ENCODE measurements around the gene ATP8A2. TPM values are rescaled to one million over a fixed set of nuclear protein-coding genes. Genes with fewer than 3 reads are reported as not detected.

Gene ATP8A2
- total and polyA plus RNA-seq, 2 of the 8 experiments (the other 6 are each of a cell fraction or from before 2014, with no cell fraction given): 2.4 to 8.3 TPM

DNA sequence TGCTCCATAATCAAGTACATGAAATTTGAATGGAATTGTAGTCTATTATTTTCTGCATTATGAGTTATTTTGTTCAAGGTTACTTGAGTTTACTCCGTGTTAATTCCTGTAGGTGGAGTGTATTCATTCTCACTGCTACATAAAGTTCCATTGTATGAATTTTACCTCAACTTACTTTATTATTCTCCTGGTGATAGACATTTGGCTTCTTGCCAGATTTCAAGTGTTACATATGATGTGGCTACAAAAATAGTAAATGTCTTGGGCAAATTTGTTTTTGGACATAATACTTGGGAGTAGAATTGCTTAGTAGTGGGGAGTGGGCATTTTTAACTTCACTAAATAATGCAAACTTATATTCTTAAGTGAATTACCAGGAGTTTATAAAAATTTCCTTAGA, 351.1 kb downstream of the ATP8A2 start:
- no peak overlapping the region for H2BK15ac ChIP-seq (ENCODE audit: low read length)
- H3K36me3 ChIP-seq (ENCODE audit: control insufficient read depth in 2 of 4, insufficient read depth in 4 of 4, low read length in 3 of 4): no peaks in the 10 kb centered on the region
- H3K4me2 ChIP-seq (ENCODE audit: insufficient read depth in 1 of 2, low read depth in 2 of 2, low read length in 2 of 2): no peak overlapping the region
- H4K5ac ChIP-seq (ENCODE audit: insufficient read length, low read depth, low read length): no peak overlapping the region
- H3K4me3 ChIP-seq (ENCODE audit: extremely low read depth in 1 of 4, insufficient read depth in 2 of 4, low read depth in 3 of 4, low read length in 4 of 4): no peak overlapping the region
- no peaks in the 10 kb centered on the region; the same call in 1 of the 2 replicates for H3K23me2 ChIP-seq (ENCODE audit: low read depth, low read length)
- H2BK120ac ChIP-seq (replicated peaks; ENCODE audit: low read depth, low read length): no peak overlapping the region
- 91% methylated on average over 1 of the region's 1 CpG; no CpG with 5 or more reads in 1 of the 2 experiments for WGBS, 2 experiments (ENCODE audit: extremely low coverage in 1 of 2, insufficient coverage in 1 of 2, insufficient read length in 1 of 2, insufficient replicate concordance in 2 of 2, low coverage in 1 of 2, low lambda C conversion rate in 2 of 2, missing lambda C conversion rate in 1 of 2)
- H4K20me1 ChIP-seq (replicated peaks in 1 of 2; ENCODE audit: control insufficient read depth in 1 of 2, insufficient read depth in 2 of 2, low read length in 2 of 2): no peaks in the 10 kb centered on the region
- H3K9me3 ChIP-seq (ENCODE audit: insufficient read depth in 2 of 2, low read depth in 1 of 2, low read length in 1 of 2): no peaks in the 10 kb centered on the region
- no peak overlapping the region for H3K4ac ChIP-seq (replicated peaks; ENCODE audit: insufficient read length, low read depth, low read length)
- H3K4me1 ChIP-seq (replicated peaks in 1 of 4; ENCODE audit: control insufficient read depth in 3 of 4, insufficient read depth in 4 of 4, low read length in 3 of 4): no peaks in the 10 kb centered on the region
- POLR2A ChIA-PET (ENCODE audit: partially characterized antibody): no interaction called here
- no peak overlapping the region for H2BK12ac ChIP-seq (ENCODE audit: low read depth, low read length)
- no peak overlapping the region for H3K9ac ChIP-seq (replicated peaks in 1 of 4; ENCODE audit: extremely low read depth in 1 of 4, low read depth in 3 of 4, low read length in 3 of 4)
- H3K18ac ChIP-seq (ENCODE audit: extremely low read depth, low read length): no peak overlapping the region
- no peak for FAIRE-seq
- CTCF ChIA-PET (ENCODE audit: partially characterized antibody): no interaction called here
- H2AK5ac ChIP-seq (ENCODE audit: low read depth, low read length): no peak overlapping the region
- no peak overlapping the region for H4K91ac ChIP-seq (replicated peaks; ENCODE audit: insufficient read length, low read length)
- no peak overlapping the region for H4K8ac ChIP-seq (ENCODE audit: extremely low read depth, insufficient read depth, low read length)
- no peak overlapping the region for H3K14ac ChIP-seq (ENCODE audit: insufficient read length)
- no peak for DNase-seq (ENCODE audit: low read depth in 1 of 2, low spot score in 2 of 2)
- H2BK20ac ChIP-seq (ENCODE audit: low read length): no peak overlapping the region
- H3K79me2 ChIP-seq (ENCODE audit: control insufficient read depth in 1 of 2, insufficient read depth in 2 of 2, low read length in 2 of 2): no peaks in the 10 kb centered on the region
- no peak overlapping the region for H2BK5ac ChIP-seq (ENCODE audit: low read depth, low read length)
- no peaks in the 10 kb centered on the region for H3K27me3 ChIP-seq (replicated peaks in 1 of 4; ENCODE audit: control insufficient read depth in 3 of 4, extremely low read depth in 1 of 4, insufficient read depth in 3 of 4, low read length in 3 of 4)
- no peaks in the 10 kb centered on the region for H3K79me1 ChIP-seq (ENCODE audit: low read depth, low read length)
- H3K23ac ChIP-seq (ENCODE audit: insufficient read length): no peak overlapping the region
- H3K27ac ChIP-seq (ENCODE audit: low read depth, low read length): no peak overlapping the region
- no peak overlapping the region for H3K56ac ChIP-seq (replicated peaks; ENCODE audit: insufficient read length, low read depth, low read length)
- no peak overlapping the region for H2AFZ ChIP-seq (ENCODE audit: low read length)
- no peak for TF ChIP-seq JUN (IDR thresholded peaks at IDR 0.05; ENCODE audit: low read depth, low read length)
- no peak for TF ChIP-seq TAF1 (IDR thresholded peaks at IDR 0.05; ENCODE audit: low read depth, low read length)
- no peak for TF ChIP-seq SIRT6 (IDR thresholded peaks at IDR 0.05; ENCODE audit: low read length)
- TF ChIP-seq, protein P1, sequence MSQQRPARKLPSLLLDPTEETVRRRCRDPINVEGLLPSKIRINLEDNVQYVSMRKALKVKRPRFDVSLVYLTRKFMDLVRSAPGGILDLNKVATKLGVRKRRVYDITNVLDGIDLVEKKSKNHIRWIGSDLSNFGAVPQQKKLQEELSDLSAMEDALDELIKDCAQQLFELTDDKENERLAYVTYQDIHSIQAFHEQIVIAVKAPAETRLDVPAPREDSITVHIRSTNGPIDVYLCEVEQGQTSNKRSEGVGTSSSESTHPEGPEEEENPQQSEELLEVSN (IDR thresholded peaks at IDR 0.05): no peak

All from H1 (cell line).